GM19397 (cell line): ENCODE data around the gene TNF.
"Not testable (repeated sequence)": the region's sequence is repeated elsewhere in the genome, so short reads cannot be mapped to it uniquely, and the experiment has no call there.

Experiments
- ATAC-seq: cut with Tn5 transposase; IDR thresholded peaks from one replicate; pipeline ENCODE4 v1.9.1; 2021; ENCODE audit warnings: mild to moderate bottlenecking, moderate library complexity; ENCODE audit not compliant: unreplicated experiment

TNF gene

DNA sequence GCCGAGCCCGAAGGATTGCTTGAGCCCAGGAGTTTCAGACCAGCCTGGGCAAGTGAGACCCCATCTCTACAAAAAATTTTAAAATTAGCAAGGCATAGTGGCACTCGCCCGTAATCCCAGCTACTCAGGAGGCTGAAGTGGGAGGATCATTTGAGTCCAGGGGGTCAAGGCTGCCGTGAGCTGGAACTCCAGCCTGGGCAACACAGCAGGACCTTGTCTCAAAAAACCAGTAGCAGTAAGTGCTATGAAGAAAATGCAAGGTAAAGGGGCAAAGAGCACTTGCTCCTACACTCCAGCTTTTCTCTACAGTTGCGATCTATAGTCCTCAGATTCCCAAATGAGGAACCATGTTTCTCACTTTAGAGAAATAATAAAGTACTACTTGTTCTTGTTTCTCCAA, 31.7 kb upstream of the TNF start:
- ATAC-seq: no peak

DNA sequence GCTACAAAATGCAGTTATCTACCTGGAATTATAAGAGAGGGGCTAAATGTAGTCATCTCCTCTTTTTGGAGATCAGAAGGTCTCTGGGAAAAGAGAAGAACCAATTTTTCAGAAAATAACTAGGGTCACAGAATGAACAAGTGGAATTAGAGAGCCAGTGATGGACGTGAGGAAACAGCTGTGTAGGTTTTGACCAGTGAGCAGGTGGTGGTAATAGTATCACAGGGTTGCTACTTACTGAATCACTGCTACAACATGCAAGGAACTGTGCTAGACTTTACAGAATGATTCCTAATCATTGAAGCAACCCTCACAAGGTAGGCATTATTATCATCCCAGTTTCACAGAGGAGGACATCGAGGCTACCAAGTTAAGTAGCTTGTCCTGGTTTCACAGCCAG, 30.7 kb upstream of the TNF start:
- no peak for ATAC-seq

DNA sequence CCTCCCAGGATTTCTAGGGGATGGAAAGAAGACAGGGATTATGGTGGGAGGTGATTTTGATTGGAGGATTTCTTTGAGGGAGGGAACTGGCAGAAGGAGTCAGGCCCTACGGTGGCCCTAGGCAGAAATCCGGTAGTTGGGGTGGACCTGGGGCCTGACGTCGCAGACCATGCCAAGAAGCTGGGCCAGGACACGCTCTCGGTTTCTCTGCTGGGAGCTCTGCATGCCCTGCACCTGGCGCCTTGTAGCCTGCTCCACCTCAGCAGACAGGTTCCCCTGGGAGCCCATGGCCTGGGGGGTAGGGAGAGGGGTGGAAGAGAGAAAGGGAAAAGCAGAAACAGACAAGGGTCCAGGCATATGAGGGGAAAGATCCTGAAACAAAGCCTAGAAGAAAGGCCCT, 30.1 kb upstream of the TNF start:
- no peak for ATAC-seq

DNA sequence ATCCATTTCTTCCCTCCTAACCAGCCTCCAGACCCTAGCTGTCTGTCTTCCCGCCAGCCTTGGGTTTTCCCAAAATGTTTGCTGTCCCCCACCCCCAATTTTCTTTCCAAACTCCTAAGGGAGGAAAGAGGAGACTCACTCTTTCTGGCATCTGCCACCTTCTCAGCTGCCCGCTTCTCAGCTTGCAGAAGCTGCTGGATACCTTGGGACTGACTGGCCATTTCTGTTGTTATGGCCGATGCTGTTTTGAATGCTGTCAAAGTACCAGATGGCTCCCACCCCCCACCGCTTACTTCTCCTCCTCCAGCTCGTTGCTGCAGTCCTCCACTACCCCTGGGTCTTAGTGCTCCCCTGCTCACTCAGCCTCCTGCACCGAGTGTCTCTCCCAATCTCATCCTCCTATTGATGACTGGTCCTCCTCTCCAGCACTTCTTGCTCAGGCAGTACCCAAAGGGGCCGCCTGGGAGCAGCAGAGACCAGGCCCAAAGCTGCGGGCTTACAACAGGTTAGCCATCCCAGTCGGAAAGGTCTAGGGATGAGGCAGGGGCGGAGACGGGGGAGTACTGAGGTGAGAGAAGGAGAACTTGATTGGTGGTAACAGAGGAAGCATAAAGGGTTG, 28.9 kb upstream of the TNF start, which contains the start of gene ATP6V1G2:
Gene ATP6V1G2 (minus strand): TSS at position 270 of the 619 bp plus-strand sequence. CDS start 49 bp downstream, at position 221.
- ATAC-seq: no peak

DNA sequence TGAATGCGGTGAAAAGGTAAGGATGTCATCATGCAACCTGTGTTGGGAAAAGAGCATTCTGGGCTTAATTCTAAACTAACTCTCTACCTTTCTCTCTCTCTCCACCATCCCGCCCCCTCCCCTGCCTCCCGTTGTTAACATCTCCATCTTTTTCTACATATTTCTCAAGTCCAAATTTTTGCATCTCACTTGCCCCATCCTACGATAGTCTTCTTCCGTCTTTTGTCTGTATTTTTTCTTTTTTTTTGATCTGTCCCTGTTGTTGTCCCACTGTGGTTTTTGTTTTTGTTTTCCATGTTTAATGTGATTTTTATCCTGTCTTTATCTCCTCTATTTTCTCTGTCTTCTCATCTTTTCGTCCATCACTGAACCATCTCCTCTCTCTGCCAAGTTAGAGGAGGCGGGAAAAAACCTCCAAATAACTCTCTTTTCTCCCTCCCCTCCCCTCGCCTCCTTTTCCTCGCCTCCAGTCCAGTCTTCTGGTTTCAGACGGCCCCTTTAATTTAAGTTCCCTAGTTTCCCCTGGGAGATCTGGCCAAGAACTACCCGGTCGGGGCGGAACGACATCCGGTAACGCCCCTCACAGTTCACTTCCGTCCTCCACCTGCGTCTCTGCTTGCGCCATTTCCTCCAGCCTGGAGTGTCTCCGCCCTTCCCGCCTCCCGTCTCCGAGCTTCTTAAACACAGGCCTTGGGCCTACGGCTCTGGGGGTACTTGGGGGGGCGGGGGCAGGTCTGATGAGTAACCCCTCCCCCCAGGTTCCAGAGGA, 28.2 kb upstream of the TNF start, which contains the start of gene NFKBIL1:
Gene NFKBIL1 (plus strand): TSS at position 651 of the 769 bp plus-strand sequence. CDS start 87 bp downstream, at position 738.
- ATAC-seq: peak; percentile 68

DNA sequence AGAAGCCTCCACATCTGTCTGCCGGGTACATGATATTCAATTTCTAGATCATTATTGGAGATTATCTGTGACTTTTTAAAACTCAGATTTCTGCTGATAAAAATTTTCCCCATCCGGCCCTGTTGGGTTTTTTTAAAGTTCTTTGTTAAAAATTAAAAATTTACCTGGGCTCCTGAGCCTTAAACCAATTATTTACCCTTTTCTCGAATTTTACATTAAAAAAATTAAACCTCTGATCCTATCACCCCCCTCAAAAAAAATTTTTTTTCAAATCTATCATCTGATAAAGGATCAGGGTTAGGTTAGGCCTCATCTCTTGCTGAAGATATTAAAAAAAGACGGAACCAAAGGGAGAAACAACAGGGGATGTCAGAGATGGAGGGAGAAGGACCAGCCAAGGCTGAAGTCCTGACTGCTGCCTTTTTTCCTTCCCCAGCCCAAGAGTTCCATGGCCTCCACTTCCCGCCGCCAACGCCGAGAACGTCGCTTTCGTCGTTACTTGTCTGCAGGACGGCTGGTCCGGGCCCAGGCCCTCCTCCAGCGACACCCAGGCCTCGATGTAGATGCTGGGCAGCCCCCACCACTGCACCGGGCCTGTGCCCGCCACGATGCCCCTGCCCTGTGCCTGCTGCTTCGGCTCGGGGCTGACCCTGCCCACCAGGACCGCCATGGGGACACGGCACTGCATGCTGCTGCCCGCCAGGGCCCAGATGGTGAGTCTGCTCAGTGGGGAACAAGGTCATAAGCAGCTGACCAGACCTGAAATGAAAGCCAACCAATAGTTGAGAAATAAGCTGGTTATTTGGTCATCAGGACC, 27.4 kb upstream of the TNF start:
- no peak for ATAC-seq

DNA sequence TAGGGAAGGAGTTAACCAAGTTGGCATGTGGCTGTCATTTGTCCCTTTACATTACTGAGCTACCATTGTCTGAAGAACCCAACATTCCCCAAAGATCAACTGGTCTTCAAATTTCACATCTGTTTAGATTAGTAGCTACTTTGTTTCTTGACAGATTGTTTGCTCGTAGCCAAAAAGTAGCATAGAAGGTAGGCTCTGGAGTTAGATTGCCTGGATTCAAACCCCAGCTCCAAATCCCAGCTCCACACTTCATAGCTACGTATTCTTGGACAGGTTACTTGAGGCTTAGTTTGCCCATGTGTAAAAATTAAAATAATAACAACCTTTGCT, 26.9 kb upstream of the TNF start:
- ATAC-seq: no peak

DNA sequence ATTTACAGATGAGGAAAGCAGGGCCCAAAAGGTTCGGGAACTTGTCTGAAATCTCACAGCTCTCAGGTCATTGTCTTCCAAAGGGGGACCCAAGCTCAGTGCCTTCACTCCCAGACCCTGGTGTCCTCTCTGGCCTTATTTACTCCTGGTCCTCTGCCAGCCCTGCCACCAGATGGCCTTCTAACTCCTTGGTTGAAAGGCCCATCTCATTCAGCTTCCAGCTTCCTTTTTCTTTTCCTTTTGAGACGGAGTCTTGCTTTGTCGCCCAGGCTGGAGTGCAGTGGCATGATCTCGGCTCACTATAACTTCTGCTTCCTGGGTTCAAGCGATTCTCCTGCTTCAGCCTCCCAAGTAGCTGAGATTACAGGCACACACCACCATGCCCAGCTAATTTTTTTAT, 24.0 kb upstream of the TNF start:
- not testable (repeated sequence) for ATAC-seq

DNA sequence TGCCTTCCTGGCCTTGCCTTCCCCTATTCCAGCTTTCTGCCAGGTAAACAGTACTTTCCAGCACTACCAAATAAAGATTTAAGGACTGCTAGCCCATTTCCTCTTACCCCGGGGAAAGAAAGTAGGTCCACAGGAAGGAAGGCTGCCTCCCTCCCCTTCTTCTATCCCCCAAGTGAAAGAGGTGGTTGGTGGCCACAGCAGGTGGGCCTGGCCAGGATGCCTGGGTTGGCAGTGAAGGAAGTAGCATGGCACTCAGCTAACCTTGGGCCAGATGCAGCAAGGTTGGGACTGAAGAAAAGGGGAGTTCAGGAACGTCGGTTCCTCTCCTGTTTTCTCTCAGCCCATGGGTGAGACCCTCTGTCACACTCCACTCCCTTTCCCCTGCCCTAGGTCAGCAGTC, 19.1 kb upstream of the TNF start:
- no peak for ATAC-seq

DNA sequence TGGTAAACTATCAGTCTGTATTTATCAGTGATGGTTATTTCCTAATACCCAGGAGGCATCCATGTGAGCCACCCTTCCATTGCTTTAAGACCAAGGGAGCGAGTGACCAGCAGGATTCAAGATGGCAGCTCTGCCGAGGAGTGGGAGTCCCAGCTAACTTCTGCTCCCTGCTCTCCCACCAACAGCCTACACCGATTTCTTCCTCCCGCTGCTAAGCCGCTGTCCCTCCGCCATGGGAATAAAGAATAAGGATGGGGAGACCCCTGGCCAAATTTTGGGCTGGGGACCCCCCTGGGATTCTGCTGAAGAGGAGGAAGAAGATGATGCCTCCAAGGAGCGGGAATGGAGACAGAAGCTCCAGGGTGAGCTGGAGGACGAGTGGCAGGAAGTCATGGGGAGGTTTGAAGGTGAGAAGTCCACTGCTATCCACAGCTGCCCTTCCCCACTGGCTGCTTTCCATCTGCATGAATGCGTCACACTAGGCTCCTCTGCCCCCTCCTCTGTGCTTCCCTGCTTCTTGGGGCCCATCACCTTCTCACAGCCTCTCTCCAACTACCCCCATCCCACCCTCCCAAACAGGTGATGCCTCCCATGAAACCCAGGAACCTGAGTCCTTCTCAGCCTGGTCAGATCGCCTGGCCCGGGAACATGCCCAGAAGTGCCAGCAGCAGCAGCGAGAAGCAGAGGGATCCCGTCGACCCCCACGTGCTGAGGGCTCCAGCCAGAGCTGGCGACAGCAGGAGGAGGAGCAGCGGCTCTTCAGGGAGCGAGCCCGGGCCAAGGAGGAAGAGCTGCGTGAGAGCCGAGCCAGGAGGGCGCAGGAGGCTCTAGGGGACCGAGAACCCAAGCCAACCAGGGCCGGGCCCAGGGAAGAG, 17.7 kb upstream of the TNF start:
- no peak for ATAC-seq

DNA sequence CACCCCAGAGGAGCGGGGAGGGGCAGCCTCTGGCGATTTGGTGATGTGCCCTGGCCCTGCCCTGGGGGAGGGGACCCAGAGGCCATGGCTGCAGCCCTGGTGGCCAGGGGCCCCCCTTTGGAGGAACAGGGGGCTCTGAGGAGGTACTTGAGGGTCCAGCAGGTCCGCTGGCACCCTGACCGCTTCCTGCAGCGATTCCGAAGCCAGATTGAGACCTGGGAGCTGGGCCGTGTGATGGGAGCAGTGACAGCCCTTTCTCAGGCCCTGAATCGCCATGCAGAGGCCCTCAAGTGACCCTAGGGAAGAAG, 17.1 kb upstream of the TNF start:
- ATAC-seq: no peak

DNA sequence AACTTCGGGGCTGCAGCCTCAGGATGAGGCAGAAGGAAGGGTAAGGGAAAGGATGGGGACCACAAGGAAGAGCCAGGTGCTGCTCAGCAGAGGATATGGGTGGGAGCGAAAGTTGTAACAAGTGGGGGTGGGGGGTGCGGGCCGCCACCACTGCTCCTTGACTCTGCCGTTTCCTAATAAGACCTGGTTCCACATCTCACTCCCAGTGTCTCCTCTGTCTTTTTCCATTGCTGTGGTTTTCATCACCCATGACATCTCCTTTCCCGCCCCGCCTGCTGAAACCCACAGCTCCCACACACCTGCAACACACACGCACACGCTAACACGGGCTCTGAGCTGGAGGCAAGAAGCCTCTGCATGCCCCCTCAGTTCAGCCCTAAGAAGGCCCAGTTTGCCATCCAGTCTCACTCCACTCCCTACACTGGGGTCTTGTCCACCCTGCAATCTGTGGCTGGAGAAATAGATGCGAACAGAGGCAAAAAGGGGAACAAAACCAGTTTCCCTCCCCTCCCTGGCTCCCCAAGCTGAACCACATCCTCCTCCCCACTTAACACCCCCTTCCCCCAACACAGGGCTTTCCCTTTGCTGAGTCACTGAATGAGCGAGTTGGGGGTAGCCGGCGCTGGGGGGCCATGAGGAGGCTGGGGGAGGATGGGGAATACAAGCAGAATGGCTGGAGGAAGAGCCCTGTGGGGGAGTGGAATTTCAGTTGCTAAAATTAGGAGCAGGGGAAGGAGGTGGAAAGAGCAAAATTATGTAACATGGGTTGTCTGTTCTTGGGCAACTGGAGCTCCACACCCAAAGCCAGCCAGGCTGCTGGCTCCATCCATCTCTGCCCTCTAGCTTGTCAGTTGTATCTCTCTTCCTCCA, 16.5 kb upstream of the TNF start:
- no peak for ATAC-seq

DNA sequence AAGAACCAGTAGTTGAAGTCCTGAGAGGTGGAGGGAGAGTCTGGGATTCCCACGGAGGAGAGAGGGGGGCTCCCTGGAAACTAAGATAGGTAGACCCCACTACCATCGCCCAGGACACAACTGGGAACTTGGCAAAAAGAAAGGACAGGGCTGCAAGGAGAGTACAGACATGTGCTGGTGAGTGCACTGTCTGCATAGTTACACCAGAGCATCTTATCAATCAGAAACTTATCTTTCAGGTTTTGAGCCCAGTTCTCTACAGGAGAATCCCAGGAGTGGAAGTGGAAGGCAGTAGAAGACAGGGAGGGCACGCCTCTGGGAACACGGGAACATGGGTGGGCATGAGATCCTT, 15.8 kb upstream of the TNF start:
- ATAC-seq: no peak

DNA sequence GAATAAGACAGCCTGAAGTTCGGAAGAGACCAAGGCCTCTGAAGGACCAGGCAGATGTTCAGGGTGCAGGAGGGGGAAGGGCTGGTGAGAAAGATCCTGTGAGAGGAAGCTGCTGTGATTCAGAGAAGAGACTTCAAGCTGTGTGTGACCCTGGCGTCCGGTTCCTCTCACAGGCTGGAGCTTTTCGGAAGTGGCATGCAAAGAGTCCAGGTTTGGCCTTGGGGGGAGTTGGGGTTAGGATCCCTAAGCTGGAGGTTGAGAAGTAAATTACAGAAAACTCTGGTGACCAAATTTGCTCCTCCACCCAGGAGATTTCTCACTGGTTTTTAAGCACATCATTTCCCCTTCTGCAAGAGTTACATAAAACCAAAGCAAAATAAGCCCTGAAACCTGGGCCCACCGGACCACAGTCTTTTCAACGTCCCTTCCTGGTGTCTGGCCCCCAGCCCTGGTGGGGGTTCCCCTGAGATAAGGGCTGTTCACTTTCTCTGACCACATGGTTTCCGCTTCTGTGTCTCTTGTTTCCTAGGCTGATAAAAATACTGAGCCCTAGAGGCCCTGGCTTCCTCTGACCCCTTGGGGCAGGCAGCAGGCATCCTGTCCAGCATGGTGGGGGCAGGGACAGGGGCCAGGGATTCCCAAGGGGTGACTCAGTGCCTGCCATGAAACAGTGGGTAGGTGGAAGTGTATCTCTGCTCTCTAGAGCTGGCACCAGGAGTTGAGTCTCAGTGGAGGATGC, 15.2 kb upstream of the TNF start:
- peak; percentile 72 for ATAC-seq

DNA sequence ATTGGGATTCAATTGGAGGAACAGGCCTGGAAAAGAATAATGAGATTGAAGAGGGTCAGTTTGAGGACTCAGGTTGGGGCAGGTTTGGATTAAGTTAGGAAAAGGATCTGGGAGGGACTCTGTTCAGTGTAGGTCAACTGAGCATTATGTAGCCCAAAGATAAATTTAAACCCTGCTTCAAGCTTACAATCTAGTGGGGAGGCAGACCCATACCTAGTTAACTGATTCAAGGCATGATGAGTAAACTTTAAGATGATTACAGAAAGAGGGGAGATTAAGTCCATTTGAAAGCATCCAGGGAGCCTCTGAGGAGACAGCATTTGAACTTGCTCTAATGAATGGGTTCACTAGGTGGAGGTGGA, 14.7 kb upstream of the TNF start:
- no peak for ATAC-seq

DNA sequence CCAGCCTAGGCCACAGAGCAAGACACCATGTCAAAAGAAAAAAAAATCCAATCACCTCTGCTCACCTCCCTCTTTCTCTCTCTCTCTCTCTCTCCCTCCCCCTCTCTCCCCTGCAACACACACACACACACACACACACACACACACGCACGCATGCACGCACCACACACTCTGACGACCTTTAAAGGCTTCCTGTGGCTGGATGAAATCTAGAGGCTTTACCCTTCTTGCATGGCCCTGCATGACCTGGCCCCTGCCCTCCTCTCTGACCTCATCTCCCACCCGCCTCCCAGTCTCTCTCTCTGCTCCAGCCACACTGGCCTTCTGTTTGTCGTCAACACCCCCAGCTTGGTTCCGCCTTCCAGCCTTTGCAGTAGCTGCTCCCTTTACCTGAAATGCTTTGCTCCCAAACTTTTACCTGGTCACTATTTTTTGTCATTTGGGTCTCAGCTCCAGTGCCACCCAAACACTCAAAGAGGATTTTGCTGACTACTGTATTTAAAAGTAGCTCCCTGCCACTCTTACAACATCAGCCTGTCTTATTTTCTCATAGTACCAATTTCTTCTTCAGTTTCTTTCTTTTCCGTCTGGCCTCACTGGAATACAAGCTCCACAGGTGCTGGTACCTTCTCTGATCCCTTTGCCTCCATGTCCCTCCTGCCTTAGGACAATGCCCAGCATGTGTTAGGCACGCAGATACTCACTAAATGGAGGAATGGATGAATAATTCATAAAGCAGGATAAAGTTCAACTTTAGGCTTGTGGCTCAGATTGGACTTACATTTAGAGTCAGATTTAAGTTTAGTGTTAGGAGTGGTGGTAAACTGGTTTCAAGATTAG, 7.6 kb upstream of the TNF start:
- ATAC-seq: no peak

DNA sequence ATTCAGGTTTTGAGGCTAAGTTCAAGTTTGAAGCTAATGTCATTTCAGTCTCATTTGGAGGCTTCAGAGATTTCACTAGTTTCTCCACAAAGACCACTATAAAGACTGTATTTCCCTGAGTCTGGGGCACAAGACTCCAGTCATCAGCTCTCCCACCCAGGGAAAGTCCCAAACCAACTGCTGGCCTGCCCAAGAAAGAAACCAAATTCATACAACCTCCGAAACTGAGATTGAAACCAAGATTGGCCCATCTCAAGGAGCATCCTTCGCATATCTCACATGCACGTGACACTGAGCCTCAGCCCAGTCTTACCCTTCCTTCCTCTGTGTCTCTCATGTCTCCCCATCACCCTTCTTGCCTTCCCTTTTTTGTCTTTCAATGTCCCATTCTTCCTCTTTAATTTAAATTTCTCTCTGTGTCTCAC, 6.8 kb upstream of the TNF start:
- ATAC-seq: peak; percentile 46

DNA sequence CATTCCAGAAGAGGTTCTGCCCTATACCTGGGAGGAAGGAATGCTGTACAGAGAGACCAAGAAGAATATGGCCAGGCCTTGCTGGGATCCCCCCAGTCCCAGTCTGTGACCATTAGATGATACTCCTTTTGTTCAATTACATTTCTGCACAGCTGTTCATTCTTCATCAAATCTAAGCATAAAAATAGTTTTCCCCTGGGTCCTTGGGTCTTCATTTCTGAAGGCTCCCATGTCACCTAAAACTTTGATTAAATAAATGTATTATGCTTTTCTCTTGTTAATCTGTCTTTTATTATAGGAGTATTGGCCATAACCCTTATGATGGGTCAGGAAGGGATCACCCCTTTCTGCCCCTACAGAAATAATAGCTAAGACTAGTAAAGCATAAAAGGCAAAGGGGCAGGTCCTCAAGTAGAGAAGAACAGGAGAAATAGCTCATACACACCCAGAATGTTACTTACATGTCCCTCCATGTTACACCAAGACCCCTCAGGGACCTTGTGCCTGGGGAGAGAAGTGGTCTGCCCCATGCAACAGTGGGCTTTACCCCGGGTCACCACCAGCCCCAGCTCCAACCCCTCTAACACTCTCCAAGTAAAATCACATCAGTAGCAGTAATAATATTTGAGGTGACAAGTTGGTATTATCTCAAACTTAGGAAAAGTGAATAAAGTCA, 5.4 kb upstream of the TNF start:
- no peak for ATAC-seq
